ENCODE data around the gene SLFN12L.
"Not testable (repeated sequence)": the region's sequence is repeated elsewhere in the genome, so short reads cannot be mapped to it uniquely, and the experiment has no call there.

The SLFN12L gene

DNA sequence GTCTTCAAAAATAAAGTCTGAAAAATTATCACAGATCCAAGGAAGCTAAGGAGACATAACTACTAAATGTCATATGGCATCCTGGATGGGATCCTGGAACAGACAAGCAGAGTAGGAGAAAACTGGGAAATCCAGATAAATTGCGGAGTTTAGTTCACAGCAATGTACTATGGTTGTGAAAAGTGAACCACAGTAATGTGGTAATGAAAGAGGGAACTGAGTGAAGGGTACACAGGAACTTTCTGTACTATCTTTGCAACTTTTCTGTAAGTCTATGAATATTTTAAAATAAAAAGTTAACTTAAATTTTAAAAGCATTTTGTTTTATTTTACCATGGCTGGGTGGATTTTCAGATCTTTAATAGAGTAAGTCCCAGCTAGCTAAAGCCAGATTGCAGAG, 16.3 kb downstream of the SLFN12L start:
- H3K4me3 ChIP-seq (ENCODE audit: control insufficient read depth, low read depth, low read length): no peak overlapping the region
- DNase-seq (ENCODE audit: low read depth): no peak
- TF ChIP-seq, protein P1, sequence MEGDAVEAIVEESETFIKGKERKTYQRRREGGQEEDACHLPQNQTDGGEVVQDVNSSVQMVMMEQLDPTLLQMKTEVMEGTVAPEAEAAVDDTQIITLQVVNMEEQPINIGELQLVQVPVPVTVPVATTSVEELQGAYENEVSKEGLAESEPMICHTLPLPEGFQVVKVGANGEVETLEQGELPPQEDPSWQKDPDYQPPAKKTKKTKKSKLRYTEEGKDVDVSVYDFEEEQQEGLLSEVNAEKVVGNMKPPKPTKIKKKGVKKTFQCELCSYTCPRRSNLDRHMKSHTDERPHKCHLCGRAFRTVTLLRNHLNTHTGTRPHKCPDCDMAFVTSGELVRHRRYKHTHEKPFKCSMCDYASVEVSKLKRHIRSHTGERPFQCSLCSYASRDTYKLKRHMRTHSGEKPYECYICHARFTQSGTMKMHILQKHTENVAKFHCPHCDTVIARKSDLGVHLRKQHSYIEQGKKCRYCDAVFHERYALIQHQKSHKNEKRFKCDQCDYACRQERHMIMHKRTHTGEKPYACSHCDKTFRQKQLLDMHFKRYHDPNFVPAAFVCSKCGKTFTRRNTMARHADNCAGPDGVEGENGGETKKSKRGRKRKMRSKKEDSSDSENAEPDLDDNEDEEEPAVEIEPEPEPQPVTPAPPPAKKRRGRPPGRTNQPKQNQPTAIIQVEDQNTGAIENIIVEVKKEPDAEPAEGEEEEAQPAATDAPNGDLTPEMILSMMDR (conservative IDR thresholded peaks at IDR 0.05; ENCODE audit: control insufficient read depth, insufficient read depth, low read depth, low read length): no peak

DNA sequence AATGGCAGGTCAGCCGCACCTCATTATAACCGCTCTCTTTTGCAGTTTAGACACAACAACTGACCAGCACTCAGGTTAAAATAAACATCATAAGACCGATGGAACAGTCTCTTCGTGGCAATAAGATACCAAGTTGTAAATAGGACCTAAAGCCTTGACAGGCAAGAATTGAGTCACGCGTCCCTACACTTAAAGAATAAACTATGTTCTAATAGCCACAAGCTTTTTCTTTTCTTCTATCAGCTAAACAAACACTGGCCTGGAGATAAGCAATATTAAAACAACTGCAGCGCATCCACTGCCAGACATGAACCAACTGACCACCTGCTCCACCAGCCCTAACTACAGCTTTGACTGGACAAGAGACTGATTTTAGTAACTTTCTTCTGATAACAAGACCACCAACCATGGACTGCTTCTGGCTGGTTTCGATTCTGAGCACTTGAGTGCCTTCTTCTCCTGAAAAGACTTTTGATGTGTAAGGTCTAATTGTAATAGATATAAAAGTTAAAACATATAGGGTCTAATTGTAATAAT, 17.5 kb downstream of the SLFN12L start:
- TF ChIP-seq, protein P1 (conservative IDR thresholded peaks at IDR 0.05; ENCODE audit: control insufficient read depth, insufficient read depth, low read depth, low read length): no peak
- no peak overlapping the region for H3K4me3 ChIP-seq (ENCODE audit: control insufficient read depth, low read depth, low read length)
- DNase-seq (ENCODE audit: low read depth): no peak

DNA sequence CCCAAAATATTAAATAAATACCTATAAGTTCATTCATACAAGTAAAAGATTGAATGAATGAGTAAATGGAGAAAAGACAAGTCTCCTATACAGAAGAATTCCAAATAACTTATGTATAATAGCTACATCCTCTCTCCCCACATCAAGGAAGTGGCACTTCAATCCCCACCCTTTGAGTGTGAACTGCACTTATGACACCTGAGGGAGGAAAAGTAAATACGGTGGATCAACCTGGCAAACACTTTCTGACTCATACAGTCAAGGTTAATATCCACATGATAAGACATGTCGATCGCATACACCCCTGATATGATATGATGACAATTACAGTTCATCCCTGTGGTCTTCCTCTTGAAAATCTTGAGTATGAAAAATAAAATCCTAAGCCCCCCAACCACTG, 18.0 kb downstream of the SLFN12L start:
- TF ChIP-seq, protein P1 (conservative IDR thresholded peaks at IDR 0.05; ENCODE audit: control insufficient read depth, insufficient read depth, low read depth, low read length): no peak

DNA sequence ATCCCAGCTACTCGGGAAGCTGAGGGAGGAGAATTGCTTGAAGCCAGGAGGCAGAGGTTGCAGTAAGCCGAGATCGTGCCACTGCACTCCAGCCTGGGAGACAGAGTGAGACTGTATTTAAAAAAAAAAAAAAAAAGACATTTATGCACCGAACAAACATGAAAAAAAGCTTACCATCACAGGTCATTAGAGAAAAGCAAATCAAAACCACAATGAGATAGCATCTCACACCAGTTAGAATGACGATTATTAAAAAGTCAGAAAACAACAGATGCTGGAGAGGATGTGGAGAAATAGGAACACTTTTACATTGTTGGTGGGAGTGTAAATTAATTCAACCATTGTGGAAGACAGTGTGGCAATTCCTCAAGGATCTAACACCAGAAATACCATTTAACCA, 19.0 kb downstream of the SLFN12L start:
- not testable (repeated sequence) for DNase-seq (ENCODE audit: low read depth); H3K4me3 ChIP-seq (ENCODE audit: control insufficient read depth, low read depth, low read length)

More for the DNA sequence above, 18.0 kb downstream of the SLFN12L start:
- no peak for DNase-seq (ENCODE audit: low read depth)
- no peak overlapping the region for H3K4me3 ChIP-seq (ENCODE audit: control insufficient read depth, low read depth, low read length)

DNA sequence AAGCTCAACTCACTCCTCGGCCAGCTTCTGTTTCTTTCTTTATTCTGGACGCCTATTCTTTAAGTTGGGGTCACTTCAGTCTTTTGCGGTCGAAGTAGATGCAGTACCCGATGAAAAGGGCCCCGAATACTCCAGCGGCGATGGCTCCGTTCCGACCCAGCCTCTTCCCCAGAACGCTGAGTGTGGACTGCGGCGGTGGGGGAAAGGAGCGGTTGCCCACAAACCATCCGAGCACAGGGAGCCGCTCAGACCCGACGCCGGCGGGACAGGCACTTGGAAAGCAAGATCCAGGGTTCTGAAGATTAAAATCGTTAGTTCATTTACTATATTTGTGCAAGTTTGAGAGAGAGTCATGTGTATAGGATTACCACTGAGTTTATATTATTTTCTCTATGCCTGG, 22.5 kb downstream of the SLFN12L start:
- H3K4me3 ChIP-seq (ENCODE audit: control insufficient read depth, low read depth, low read length): no peak overlapping the region
- no peak for DNase-seq (ENCODE audit: low read depth)
- TF ChIP-seq, protein P1 (conservative IDR thresholded peaks at IDR 0.05; ENCODE audit: control insufficient read depth, insufficient read depth, low read depth, low read length): no peak

DNA sequence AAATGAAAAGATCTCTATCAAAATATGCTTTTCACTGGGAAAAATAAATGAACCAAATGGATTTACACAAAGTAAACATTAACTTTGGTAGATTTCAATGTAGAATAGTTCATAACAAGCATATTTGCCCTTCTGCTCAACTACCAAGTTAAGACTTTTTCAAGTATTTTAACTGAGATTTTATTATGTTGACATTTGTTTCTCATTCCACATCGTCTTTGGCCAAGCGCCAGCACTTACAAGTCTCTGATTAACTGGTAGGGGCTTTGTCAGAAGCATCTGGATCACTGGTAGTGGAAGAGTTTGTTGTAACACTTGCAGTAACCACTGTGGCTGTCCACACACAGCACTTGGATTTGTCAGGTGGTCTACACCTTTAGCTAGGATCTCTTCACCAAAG, 22.9 kb downstream of the SLFN12L start:
- no peak for DNase-seq (ENCODE audit: low read depth)
- TF ChIP-seq, protein P1 (conservative IDR thresholded peaks at IDR 0.05; ENCODE audit: control insufficient read depth, insufficient read depth, low read depth, low read length): no peak
- no peak overlapping the region for H3K4me3 ChIP-seq (ENCODE audit: control insufficient read depth, low read depth, low read length)

DNA sequence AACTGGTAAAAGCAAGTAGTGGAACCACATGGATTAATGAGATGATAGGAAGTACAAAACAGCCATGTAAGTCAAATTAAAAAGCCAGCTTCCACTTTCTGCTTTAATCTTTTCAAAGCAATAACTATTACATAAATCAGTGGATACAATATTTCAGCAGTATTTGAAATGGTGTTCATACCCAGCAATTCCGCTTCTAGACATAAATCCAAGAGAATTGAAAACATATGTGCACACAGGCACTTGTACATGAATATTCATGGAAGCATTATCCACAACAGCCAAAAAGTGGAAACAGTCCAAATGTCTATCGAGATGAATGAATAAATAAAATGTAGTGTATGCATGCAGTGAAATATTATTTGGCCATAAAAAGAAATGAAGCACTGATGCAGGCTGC, 27.4 kb downstream of the SLFN12L start:
- no peak for DNase-seq (ENCODE audit: low read depth)
- TF ChIP-seq, protein P1 (conservative IDR thresholded peaks at IDR 0.05; ENCODE audit: control insufficient read depth, insufficient read depth, low read depth, low read length): no peak
- no peak overlapping the region for H3K4me3 ChIP-seq (ENCODE audit: control insufficient read depth, low read depth, low read length)

DNA sequence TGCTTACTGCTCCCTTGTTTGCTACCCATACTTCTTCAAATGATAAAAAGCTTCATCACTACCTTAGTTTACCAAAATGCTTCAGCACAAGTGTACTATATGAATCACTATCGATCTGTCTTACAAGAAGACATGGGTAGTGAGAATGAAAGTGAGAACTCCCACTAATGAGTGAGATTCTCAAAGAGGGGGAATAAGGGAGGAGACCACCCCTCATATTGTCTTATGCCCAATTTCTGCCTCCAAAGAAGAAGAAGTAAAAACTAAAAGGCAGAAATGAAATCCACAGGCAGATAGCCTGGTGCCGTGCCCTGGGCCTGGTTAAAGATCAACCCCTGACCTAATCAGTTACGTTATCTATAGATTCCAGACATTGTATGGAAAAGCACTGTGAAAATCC, 29.8 kb downstream of the SLFN12L start:
- not testable (repeated sequence) for DNase-seq (ENCODE audit: low read depth); H3K4me3 ChIP-seq (ENCODE audit: control insufficient read depth, low read depth, low read length)
